Liver (tissue), 9 donors: ENCODE data around the gene NGF. TPM values are rescaled to one million over a fixed set of nuclear protein-coding genes. Genes with fewer than 3 reads are reported as not detected.
A peak's percentile ranks its signal among the peaks of the same experiment; 100 is the strongest.

Experiments used
- DNase-seq: peaks from one replicate; pipeline ENCODE4 v3.0.0-alpha.2; 2017; ENCODE audit warnings: low spot score
- H3K27ac ChIP-seq, 2 donors: one replicate each; pipeline ENCODE4 v1.7.0; 2013; ENCODE audit warnings: inconsistent platforms in 2 of 2, low read length in 2 of 2, control low read depth in 1 of 2, low read depth in 1 of 2, mild to moderate bottlenecking in 1 of 2
- H3K27me3 ChIP-seq, 4 donors: one replicate each; pipeline versions ENCODE4 v1.6.1 to v1.7.0; 2013; ENCODE audit warnings: low read length in 3 of 4, inconsistent platforms in 1 of 4, mild to moderate bottlenecking in 1 of 4, moderate library complexity in 1 of 4; ENCODE audit not compliant: control insufficient read depth in 4 of 4, insufficient read depth in 4 of 4
- H3K36me3 ChIP-seq, 4 donors: one replicate each; pipeline versions ENCODE4 v1.6.1 to v1.7.0; 2013; ENCODE audit warnings: low read length in 3 of 4, mild to moderate bottlenecking in 3 of 4, low read depth in 1 of 4, moderate library complexity in 1 of 4; ENCODE audit not compliant: control insufficient read depth in 4 of 4, insufficient read depth in 3 of 4
- H3K4me1 ChIP-seq, 4 donors: one replicate each; pipeline versions ENCODE4 v1.6.1 to v1.7.0; 2013; ENCODE audit warnings: low read length in 3 of 4, mild to moderate bottlenecking in 3 of 4, moderate library complexity in 1 of 4; ENCODE audit not compliant: control insufficient read depth in 4 of 4, insufficient read depth in 4 of 4
- H3K4me3 ChIP-seq, 3 donors: one replicate each; pipeline versions ENCODE4 v1.6.1 to v1.7.0; 2013; ENCODE audit warnings: low read length in 3 of 3, control low read depth in 1 of 3, low read depth in 1 of 3, mild to moderate bottlenecking in 1 of 3
- H3K9ac ChIP-seq, 2 donors: one replicate each; pipeline ENCODE4 v1.7.0; 2013; ENCODE audit warnings: low read length in 2 of 2, mild to moderate bottlenecking in 2 of 2, moderate library complexity in 2 of 2, control low read depth in 1 of 2, low read depth in 1 of 2
- H3K9me3 ChIP-seq, 4 donors: one replicate each; pipeline versions ENCODE4 v1.6.1 to v1.7.0; 2013; ENCODE audit warnings: low read length in 3 of 4; ENCODE audit not compliant: control insufficient read depth in 4 of 4
- ATF3 ChIP-seq: IDR thresholded peaks from 2 replicates; pipeline ENCODE4 v1.6.1; 2016; ENCODE audit warnings: antibody characterized with exemption
- FOXA1 ChIP-seq: IDR thresholded peaks from 2 replicates; pipeline ENCODE4 v1.6.1; 2016; ENCODE audit warnings: antibody characterized with exemption
- FOXA2 ChIP-seq: IDR thresholded peaks from 2 replicates; pipeline ENCODE4 v1.6.1; 2016; ENCODE audit warnings: antibody characterized with exemption
- GABPA ChIP-seq, 2 donors: IDR thresholded peaks in 1 of 2; conservative IDR thresholded peaks in 1 of 2; 2 replicates each; pipeline ENCODE4 v1.6.1; 2016; ENCODE audit warnings: antibody characterized with exemption in 2 of 2, mild to moderate bottlenecking in 1 of 2, moderate library complexity in 1 of 2
- HNF4A ChIP-seq, 2 donors: conservative IDR thresholded peaks; 2 replicates each; pipeline ENCODE4 v1.6.1; 2016; ENCODE audit warnings: antibody characterized with exemption in 2 of 2, mild to moderate bottlenecking in 2 of 2
- HNF4G ChIP-seq: IDR thresholded peaks from 2 replicates; pipeline ENCODE4 v1.6.1; 2016; ENCODE audit warnings: antibody characterized with exemption
- JUND ChIP-seq, 2 donors: IDR thresholded peaks; 2 replicates each; pipeline ENCODE4 v1.6.1; 2016; ENCODE audit warnings: antibody characterized with exemption in 2 of 2
- NR2F2 ChIP-seq: IDR thresholded peaks from 2 replicates; pipeline ENCODE4 v1.6.1; 2016; ENCODE audit warnings: antibody characterized with exemption
- RAD21 ChIP-seq, 2 donors: IDR thresholded peaks; 2 replicates each; pipeline ENCODE4 v1.6.1; 2016; ENCODE audit warnings: antibody characterized with exemption in 2 of 2, mild to moderate bottlenecking in 2 of 2
- REST ChIP-seq: IDR thresholded peaks from 2 replicates; pipeline ENCODE4 v1.6.1; 2016; ENCODE audit warnings: antibody characterized with exemption, mild to moderate bottlenecking
- RXRA ChIP-seq, 2 donors: IDR thresholded peaks; 2 replicates each; pipeline ENCODE4 v1.6.1; 2017 to 2018; ENCODE audit warnings: antibody characterized with exemption in 2 of 2, mild to moderate bottlenecking in 1 of 2
- SP1 ChIP-seq: IDR thresholded peaks from 2 replicates; pipeline ENCODE4 v1.6.1; 2018; ENCODE audit warnings: antibody characterized with exemption, mild to moderate bottlenecking
- TAF1 ChIP-seq: conservative IDR thresholded peaks from 2 replicates; pipeline ENCODE4 v1.6.1; 2016; ENCODE audit warnings: antibody characterized with exemption, mild to moderate bottlenecking
- YY1 ChIP-seq: IDR thresholded peaks from 2 replicates; pipeline ENCODE4 v1.6.1; 2016; ENCODE audit warnings: antibody characterized with exemption, mild to moderate bottlenecking
- ZBTB33 ChIP-seq: IDR thresholded peaks from 2 replicates; pipeline ENCODE4 v1.6.1; 2016; ENCODE audit warnings: antibody characterized with exemption
- WGBS: extraction: QIAGEN DNeasy Blood & Tissue Kit; methylation state at CpG from one replicate; pipeline ENCODE4 v1.1.7; 2013; 5-methylcytosine and 5-hydroxymethylcytosine counted together
- polyA plus RNA-seq, 2 donors: library from polyadenylated mRNA; stranded (reverse) in 1 of 2; unstranded in 1 of 2; fragments of 200-250 nt in 1 of 2; fragments of >200 nt in 1 of 2; fragmentation: Nextera tagmentation in 1 of 2; extraction: Ambion mirVana in 1 of 2; gene quantifications; one replicate each; pipeline versions ENCODE4 v1.2.1 to v1.2.3, GENCODE V29; 2013 to 2015
- total RNA-seq, 2 donors: library from RNA; depleted of rRNA; stranded (reverse); fragments of >200 nt; gene quantifications; one replicate each; pipeline ENCODE4 v1.2.3, GENCODE V29; 2014
- TF ChIP-seq, protein P1 (sequence below): fragments of 150-350 bp; IDR thresholded peaks from 2 replicates; pipeline ENCODE4 v1.5.1; 2017; ENCODE audit warnings: improper control_type of control experiment, low read depth, low read length; ENCODE audit not compliant: missing input control
- donor health status: healthy.
- donor health status: healthy.
- donor health status: healthy.
- donor health status: healthy.
- donor health status: healthy.

The NGF gene
- total and polyA plus RNA-seq, 4 donors: 0.79 to 2.1 (median 1.2) TPM

DNA sequence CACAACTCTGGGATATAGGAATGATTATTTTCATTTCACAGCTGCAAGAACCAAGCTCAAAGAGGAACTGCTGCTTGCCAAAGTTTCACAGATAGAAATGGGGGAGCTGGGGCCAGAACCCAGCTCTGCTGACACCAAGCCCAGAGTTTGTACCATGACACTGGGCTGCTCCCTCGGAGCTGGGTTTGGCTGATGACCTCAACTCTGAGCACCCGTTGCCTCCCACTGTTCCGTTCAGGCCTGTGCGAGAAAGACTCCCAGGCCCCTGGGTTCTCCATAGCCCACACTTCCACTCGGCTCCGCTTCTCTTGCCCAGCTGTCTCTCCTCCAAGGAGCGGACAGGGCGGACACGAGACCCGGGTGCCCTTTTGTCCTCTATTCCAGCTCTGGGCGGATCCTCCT is 55.2 kb downstream of the NGF start:
- H3K9me3 ChIP-seq: no peaks in the 10 kb centered on the region
- no peak overlapping the region for H3K9ac ChIP-seq
- WGBS: 70% methylated on average over 11 of the region's 11 CpGs
- no peaks in the 10 kb centered on the region for H3K4me1 ChIP-seq
- no peak overlapping the region for H3K4me3 ChIP-seq
- peaks cover 0 to 2% (median 0%) of the 10 kb centered on the region in 4 donors for H3K27me3 ChIP-seq
- peak overlapping the region in 1 of 2 donors; percentile 40 for H3K27ac ChIP-seq
- H3K36me3 ChIP-seq: no peaks in the 10 kb centered on the region
- no peak for DNase-seq
- TF ChIP-seq HNF4G (no peak), FOXA2 (no peak), NR2F2 (peak; percentile 97), RXRA (IDR thresholded peaks at IDR 0.05) (peak; percentile 40 to 62), JUND (IDR thresholded peaks at IDR 0.05) (peak in 1 of 2 donors; percentile 46), RAD21 (IDR thresholded peaks at IDR 0.05) (peak in 1 of 2 donors; percentile 55), REST (no peak), SP1 (peak; percentile 56), FOXA1 (no peak)
- TF ChIP-seq, protein P1, sequence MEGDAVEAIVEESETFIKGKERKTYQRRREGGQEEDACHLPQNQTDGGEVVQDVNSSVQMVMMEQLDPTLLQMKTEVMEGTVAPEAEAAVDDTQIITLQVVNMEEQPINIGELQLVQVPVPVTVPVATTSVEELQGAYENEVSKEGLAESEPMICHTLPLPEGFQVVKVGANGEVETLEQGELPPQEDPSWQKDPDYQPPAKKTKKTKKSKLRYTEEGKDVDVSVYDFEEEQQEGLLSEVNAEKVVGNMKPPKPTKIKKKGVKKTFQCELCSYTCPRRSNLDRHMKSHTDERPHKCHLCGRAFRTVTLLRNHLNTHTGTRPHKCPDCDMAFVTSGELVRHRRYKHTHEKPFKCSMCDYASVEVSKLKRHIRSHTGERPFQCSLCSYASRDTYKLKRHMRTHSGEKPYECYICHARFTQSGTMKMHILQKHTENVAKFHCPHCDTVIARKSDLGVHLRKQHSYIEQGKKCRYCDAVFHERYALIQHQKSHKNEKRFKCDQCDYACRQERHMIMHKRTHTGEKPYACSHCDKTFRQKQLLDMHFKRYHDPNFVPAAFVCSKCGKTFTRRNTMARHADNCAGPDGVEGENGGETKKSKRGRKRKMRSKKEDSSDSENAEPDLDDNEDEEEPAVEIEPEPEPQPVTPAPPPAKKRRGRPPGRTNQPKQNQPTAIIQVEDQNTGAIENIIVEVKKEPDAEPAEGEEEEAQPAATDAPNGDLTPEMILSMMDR: no peak

DNA sequence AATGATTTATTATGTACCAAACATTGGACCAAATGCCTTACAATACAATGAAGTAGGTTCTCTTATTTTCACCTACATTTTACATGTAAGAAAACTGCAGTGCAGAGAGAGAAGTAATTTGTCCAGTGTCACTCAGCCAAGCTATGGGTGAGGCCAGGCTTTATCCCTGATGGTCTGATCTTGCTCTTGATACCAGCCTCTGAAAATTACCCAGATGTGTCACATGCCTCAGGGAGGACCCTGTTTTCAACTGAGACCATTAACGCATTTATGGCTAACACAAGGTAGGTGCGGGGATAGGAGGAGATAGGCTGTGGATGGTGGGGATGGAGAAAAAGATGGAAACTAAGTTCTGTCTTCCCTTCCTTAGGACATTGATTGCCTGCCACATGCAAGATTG is 56.9 kb downstream of the NGF start:
- whole genome bisulfite sequencing: 96% methylated on average over 2 of the region's 2 CpGs
- DNase-seq: no peak
- Histone ChIP-seq H3K27ac (no peak overlapping the region), H3K9me3 (peaks cover 0 to 8% (median 3%) of the 10 kb centered on the region in 4 donors), H3K36me3 (no peaks in the 10 kb centered on the region), H3K4me3 (no peak overlapping the region), H3K9ac (no peak overlapping the region), H3K4me1 (no peaks in the 10 kb centered on the region), H3K27me3 (peaks cover 0 to 2% (median 0%) of the 10 kb centered on the region in 4 donors)
- no peak for TF ChIP-seq FOXA1
- TF ChIP-seq HNF4A (conservative IDR thresholded peaks at IDR 0.05): no peak
- no peak for TF ChIP-seq RAD21 (IDR thresholded peaks at IDR 0.05)
- no peak for TF ChIP-seq TAF1
- TF ChIP-seq FOXA2: no peak
- TF ChIP-seq YY1: no peak
- TF ChIP-seq, protein P1: no peak
- no peak for TF ChIP-seq ATF3
- TF ChIP-seq JUND (IDR thresholded peaks at IDR 0.05): no peak
- no peak for TF ChIP-seq ZBTB33
- TF ChIP-seq RXRA (IDR thresholded peaks at IDR 0.05): no peak
- no peak for TF ChIP-seq GABPA (IDR thresholded peaks at IDR 0.05 in 1 of 2, conservative IDR thresholded peaks at IDR 0.05 in 1 of 2)
